HG03064 (cell line): ENCODE measurements around the gene SPPL2B.

ENCODE experiments used
- ATAC-seq: cut with Tn5 transposase; IDR thresholded peaks from one replicate; pipeline ENCODE4 v1.9.1; 2021; ENCODE audit warnings: low read depth; ENCODE audit not compliant: unreplicated experiment

The SPPL2B gene

GRCh38 chr19:2320939-2321338, 7.5 kb upstream of the SPPL2B start:
- no peak for ATAC-seq

GRCh38 chr19:2321565-2322283, 6.8 kb upstream of the SPPL2B start:
- ATAC-seq: no peak

- ATAC-seq: no peak
Observed at GRCh38 chr19:2323707-2324106, 4.8 kb upstream of the SPPL2B start.

- no peak for ATAC-seq
Observed at GRCh38 chr19:2324220-2324948, 4.1 kb upstream of the SPPL2B start.

- ATAC-seq: no peak
Observed at GRCh38 chr19:2325281-2326046, 3.0 kb upstream of the SPPL2B start.

- ATAC-seq: no peak
Observed at GRCh38 chr19:2326699-2327360, 1.7 kb upstream of the SPPL2B start.

- ATAC-seq: no peak
Observed at GRCh38 chr19:2327773-2328400, 597 bp upstream of the SPPL2B start.

GRCh38 chr19:2329149-2329478, 630 bp downstream of the SPPL2B start:
- ATAC-seq: no peak

GRCh38 chr19:2329501-2329916, 1.0 kb downstream of the SPPL2B start:
- ATAC-seq: no peak

- no peak for ATAC-seq
Observed at GRCh38 chr19:2330255-2330631, 1.8 kb downstream of the SPPL2B start.

GRCh38 chr19:2330632-2331284, 2.3 kb downstream of the SPPL2B start:
- no peak for ATAC-seq

GRCh38 chr19:2331601-2332246, 3.2 kb downstream of the SPPL2B start:
- ATAC-seq: no peak

- no peak for ATAC-seq
Observed at GRCh38 chr19:2332341-2333026, 4.0 kb downstream of the SPPL2B start.

GRCh38 chr19:2333027-2333806, 4.7 kb downstream of the SPPL2B start:
- ATAC-seq: no peak

GRCh38 chr19:2333807-2334211, 5.3 kb downstream of the SPPL2B start:
- ATAC-seq: no peak

GRCh38 chr19:2334426-2334825, 5.9 kb downstream of the SPPL2B start:
- ATAC-seq: no peak

GRCh38 chr19:2334986-2335846, 6.7 kb downstream of the SPPL2B start:
- no peak for ATAC-seq
